Neural progenitor cell (in vitro differentiated cells): Measurements from ENCODE around the gene MMS19. TPM values are rescaled to one million over a fixed set of nuclear protein-coding genes. Genes with fewer than 3 reads are reported as not detected.

Experiments used
- DNase-seq: peaks from one replicate; pipeline ENCODE4 v3.0.0-alpha.2; 2016; ENCODE audit warnings: low spot score
- H2AFZ ChIP-seq: fragments of 200-600 bp; sonication (generic); replicated peaks from 2 replicates; pipeline ENCODE4 v1.6.1; 2016; ENCODE audit warnings: antibody characterized with exemption
- H3F3A ChIP-seq: fragments of 200-600 bp; sonication (generic); 2 replicates; pipeline ENCODE4 v1.6.1; 2016; ENCODE audit warnings: antibody characterized with exemption, low read depth
- H3K27ac ChIP-seq: fragments of 200-600 bp; sonication (generic); 2 replicates; pipeline ENCODE4 v1.5.1; 2016; ENCODE audit warnings: mild to moderate bottlenecking
- H3K27me3 ChIP-seq: fragments of 200-600 bp; sonication (generic); 2 replicates; pipeline ENCODE4 v1.6.1; 2016; ENCODE audit warnings: mild to moderate bottlenecking, moderate library complexity
- H3K36me3 ChIP-seq: fragments of 200-600 bp; sonication (generic); 2 replicates; pipeline ENCODE4 v1.5.1; 2016
- H3K4me1 ChIP-seq: fragments of 200-600 bp; sonication (generic); 2 replicates; pipeline ENCODE4 v1.6.1; 2016; ENCODE audit warnings: mixed run types
- H3K4me2 ChIP-seq: fragments of 200-600 bp; sonication (generic); 2 replicates; pipeline ENCODE4 v1.6.1; 2016
- H3K4me3 ChIP-seq: fragments of 200-600 bp; sonication (generic); 2 replicates; pipeline ENCODE4 v1.5.1; 2016
- H3K79me2 ChIP-seq: fragments of 200-600 bp; sonication (generic); 2 replicates; pipeline ENCODE4 v1.6.1; 2016; ENCODE audit warnings: low read depth
- H3K9ac ChIP-seq: fragments of 200-600 bp; sonication (generic); 2 replicates; pipeline ENCODE4 v1.6.1; 2016
- H3K9me3 ChIP-seq: fragments of 200-600 bp; sonication (generic); 2 replicates; pipeline ENCODE4 v1.5.1; 2016; ENCODE audit warnings: low read depth
- H4K20me1 ChIP-seq: fragments of 200-600 bp; sonication (generic); 2 replicates; pipeline ENCODE4 v1.6.1; 2016; ENCODE audit warnings: low read depth
- H3K27ac Mint-ChIP-seq: 3 replicates; pipeline ENCODE4 v1.8.0; 2021; ENCODE audit warnings: mixed read lengths
- H3K27me3 Mint-ChIP-seq: 2 replicates; pipeline ENCODE4 v1.8.0; 2022; ENCODE audit warnings: low read depth, mild to moderate bottlenecking, inconsistent platforms, moderate library complexity, mixed read lengths; ENCODE audit not compliant: insufficient read depth
- H3K36me3 Mint-ChIP-seq: 3 replicates; pipeline ENCODE4 v1.8.0; 2021; ENCODE audit warnings: mixed read lengths
- H3K4me1 Mint-ChIP-seq: 3 replicates; pipeline ENCODE4 v1.8.0; 2021; ENCODE audit warnings: mixed read lengths
- H3K4me3 Mint-ChIP-seq: 3 replicates; pipeline ENCODE4 v1.8.0; 2021; ENCODE audit warnings: mild to moderate bottlenecking, moderate library complexity, mixed read lengths
- H3K9me3 Mint-ChIP-seq: 3 replicates; pipeline ENCODE4 v1.8.0; 2020; ENCODE audit warnings: mixed read lengths
- CTCF ChIP-seq: fragments of 200-600 bp; sonication (generic); IDR thresholded peaks from 2 replicates; pipeline ENCODE4 v1.5.1; 2017; ENCODE audit warnings: antibody characterized with exemption, mild to moderate bottlenecking
- EZH2 ChIP-seq: fragments of 200-600 bp; sonication (generic); IDR thresholded peaks from 2 replicates; pipeline ENCODE4 v1.6.1; 2017; ENCODE audit warnings: antibody characterized with exemption, mild to moderate bottlenecking, moderate library complexity
- EZH2phosphoT487 ChIP-seq: fragments of 200-600 bp; sonication (generic); IDR thresholded peaks from 2 replicates; pipeline ENCODE4 v1.6.1; 2017; ENCODE audit warnings: antibody characterized with exemption
- total RNA-seq: library from RNA; depleted of rRNA; stranded (reverse); fragments of >200 nt; gene quantifications from 2 replicates; pipeline ENCODE4 v1.2.3, GENCODE V29; 2015; ENCODE audit warnings: low replicate concordance

The MMS19 gene
- total RNA-seq, 1 donor from 2014 or later, result 127 TPM

GRCh38 chr10:97463363-97464132 lies 34.7 kb downstream of the MMS19 start:
- Mint-ChIP-seq H3K27ac (no peak overlapping the region), H3K4me1 (no peaks in the 10 kb centered on the region), H3K27me3 (peaks cover 5% of the 10 kb centered on the region), H3K4me3 (no peak overlapping the region), H3K9me3 (no peaks in the 10 kb centered on the region), H3K36me3 (peaks cover 24% of the 10 kb centered on the region)
- Histone ChIP-seq H3K9me3 (no peaks in the 10 kb centered on the region), H3K4me3 (no peak overlapping the region), H3K27ac (no peak overlapping the region), H3K9ac (no peak overlapping the region), H2AFZ (no peak overlapping the region), H3K36me3 (peaks cover 7% of the 10 kb centered on the region), H3K4me1 (no peaks in the 10 kb centered on the region), H3K79me2 (no peaks in the 10 kb centered on the region), H4K20me1 (no peaks in the 10 kb centered on the region), H3K27me3 (no peaks in the 10 kb centered on the region), H3K4me2 (no peak overlapping the region), H3F3A (peaks cover 29% of the 10 kb centered on the region)
- peak; percentile 68 for DNase-seq
- TF ChIP-seq CTCF (peak; percentile 89), EZH2 (no peak), EZH2phosphoT487 (no peak)

- Histone ChIP-seq H4K20me1 (no peaks in the 10 kb centered on the region), H3K27me3 (no peaks in the 10 kb centered on the region), H3K79me2 (no peaks in the 10 kb centered on the region), H3K9me3 (no peaks in the 10 kb centered on the region), H3K9ac (no peak overlapping the region), H2AFZ (no peak overlapping the region), H3K4me3 (no peak overlapping the region), H3K36me3 (peaks cover 7% of the 10 kb centered on the region), H3K4me1 (no peaks in the 10 kb centered on the region), H3K27ac (no peak overlapping the region), H3K4me2 (no peak overlapping the region), H3F3A (peaks cover 27% of the 10 kb centered on the region)
- Mint-ChIP-seq H3K27me3 (peaks cover 2% of the 10 kb centered on the region), H3K36me3 (peaks cover 28% of the 10 kb centered on the region), H3K9me3 (no peaks in the 10 kb centered on the region), H3K27ac (no peak overlapping the region), H3K4me3 (no peak overlapping the region), H3K4me1 (no peaks in the 10 kb centered on the region)
- no peak for DNase-seq
- TF ChIP-seq EZH2 (no peak), CTCF (no peak), EZH2phosphoT487 (no peak)
Observed at GRCh38 chr10:97462309-97462708, 35.9 kb downstream of the MMS19 start.

- no peaks in the 10 kb centered on the region for H3K9me3 ChIP-seq
- no peak overlapping the region for H3K9ac ChIP-seq
- peaks cover 7% of the 10 kb centered on the region for H3K36me3 ChIP-seq
- Mint-ChIP-seq H3K4me3 (peak overlapping the region; percentile 5), H3K36me3 (peaks cover 33% of the 10 kb centered on the region), H3K9me3 (no peaks in the 10 kb centered on the region), H3K27ac (peak overlapping the region; percentile 40), H3K27me3 (peaks cover 5% of the 10 kb centered on the region), H3K4me1 (no peaks in the 10 kb centered on the region)
- DNase-seq, result no peak
- H3K79me2 ChIP-seq, result no peaks in the 10 kb centered on the region
- peaks cover 30% of the 10 kb centered on the region for H3F3A ChIP-seq
- peaks cover 7% of the 10 kb centered on the region for H4K20me1 ChIP-seq
- no peaks in the 10 kb centered on the region for H3K4me1 ChIP-seq
- no peak overlapping the region for H3K4me2 ChIP-seq
- no peak overlapping the region for H3K4me3 ChIP-seq
- H2AFZ ChIP-seq, result no peak overlapping the region
- no peak overlapping the region for H3K27ac ChIP-seq
- no peak for TF ChIP-seq CTCF
- TF ChIP-seq EZH2, result no peak
- TF ChIP-seq EZH2phosphoT487, result no peak
- H3K27me3 ChIP-seq, result no peaks in the 10 kb centered on the region
Observed at GRCh38 chr10:97459933-97460332, 38.3 kb downstream of the MMS19 start.
